B cell (primary cell): ENCODE results near the gene MT1B. TPM values are rescaled to one million over a fixed set of nuclear protein-coding genes. Genes with fewer than 3 reads are reported as not detected.

Source experiments
- ATAC-seq: fragments of 200-7000 bp; cut with Tn5 transposase; one replicate; pipeline ENCODE4 v1.10.0; 2021; ENCODE audit warnings: low read depth, mild to moderate bottlenecking, moderate number of reproducible peaks, moderate library complexity
- CTCF ChIA-PET: fragments of 350-600 bp; sonication (Branson Sonifier 250); formaldehyde crosslinking; loops from one replicate; lab custom pipeline; 2021; ENCODE audit warnings: antibody characterized with exemption, inconsistent platforms; lab: Charles Lee
- POLR2A ChIA-PET: fragments of 350-600 bp; sonication (Branson Sonifier 250); formaldehyde crosslinking; loops from one replicate; lab custom pipeline; 2021; ENCODE audit warnings: antibody characterized with exemption; lab: Charles Lee
- DNase-seq: peaks from one replicate; pipeline ENCODE4 v3.0.0; 2013
- H2AFZ ChIP-seq: 2 replicates; pipeline ENCODE4 v1.6.1; 2012; ENCODE audit warnings: mild to moderate bottlenecking, low read depth, low read length; ENCODE audit not compliant: insufficient read depth, poor library complexity, severe bottlenecking
- H3K27ac ChIP-seq, 2 donors: 1 replicate in 1 of 2; 2 replicates in 1 of 2; pipeline ENCODE4 v1.5.1; 2012 to 2013; ENCODE audit warnings: low read length in 2 of 2, mild to moderate bottlenecking in 2 of 2, moderate library complexity in 1 of 2
- H3K27me3 ChIP-seq, 4 experiments: fragments of 200-600 bp in 1 of 4; sonication (generic) in 1 of 4; replicated peaks in 1 of 4; 1 replicate in 2 of 4; 2 replicates in 2 of 4; pipeline versions ENCODE4 v1.6.1 to v1.7.0; 2013 to 2016; ENCODE audit warnings: low read length in 3 of 4, mild to moderate bottlenecking in 2 of 4, mixed read lengths in 1 of 4, moderate library complexity in 1 of 4; ENCODE audit not compliant: insufficient read depth in 4 of 4, control insufficient read depth in 3 of 4; ENCODE audit errors: control extremely low read depth in 1 of 4
- H3K36me3 ChIP-seq, 2 experiments: replicated peaks in 1 of 2; 1 replicate in 1 of 2; 2 replicates in 1 of 2; pipeline versions ENCODE4 v1.6.1 to v1.7.1; 2013; ENCODE audit warnings: low read length in 1 of 2; ENCODE audit not compliant: insufficient read depth in 2 of 2, control insufficient read depth in 1 of 2; ENCODE audit errors: control extremely low read depth in 1 of 2, extremely low read depth in 1 of 2
- H3K4me1 ChIP-seq, 2 donors: fragments of 200-600 bp in 1 of 2; sonication (generic) in 1 of 2; 1 replicate in 1 of 2; 2 replicates in 1 of 2; pipeline versions ENCODE4 v1.5.1 to v1.6.1; 2013 to 2017; ENCODE audit warnings: low read length in 2 of 2; ENCODE audit not compliant: control insufficient read depth in 2 of 2, insufficient read depth in 2 of 2
- H3K4me2 ChIP-seq: replicated peaks from 2 replicates; pipeline ENCODE3; 2012; ENCODE audit warnings: mild to moderate bottlenecking, low read depth, low read length; ENCODE audit not compliant: poor library complexity, severe bottlenecking
- H3K4me3 ChIP-seq, 5 experiments: fragments of 200-600 bp in 1 of 5; sonication (generic) in 1 of 5; 1 replicate in 3 of 5; 2 replicates in 2 of 5; pipeline versions ENCODE4 v1.5.1 to v1.7.0; 2011 to 2016; ENCODE audit warnings: low read length in 4 of 5, mild to moderate bottlenecking in 4 of 5, low read depth in 2 of 5, control low read depth in 1 of 5, moderate library complexity in 1 of 5; ENCODE audit not compliant: insufficient read depth in 1 of 5; ENCODE audit errors: control extremely low read depth in 1 of 5, extremely low read depth in 1 of 5
- H3K79me2 ChIP-seq: fragments of 200-600 bp; sonication (generic); one replicate; pipeline ENCODE4 v1.6.0; 2016; ENCODE audit warnings: low read length; ENCODE audit not compliant: control insufficient read depth, insufficient read depth
- H3K9ac ChIP-seq: fragments of 200-600 bp; sonication (generic); 2 replicates; pipeline ENCODE4 v1.6.1; 2017; ENCODE audit warnings: mild to moderate bottlenecking, low read length, moderate library complexity
- H3K9me3 ChIP-seq, 3 donors: one replicate each; pipeline versions ENCODE4 v1.6.1 to v1.7.1; 2013; ENCODE audit warnings: low read length in 2 of 3; ENCODE audit not compliant: control insufficient read depth in 2 of 3, insufficient read depth in 1 of 3; ENCODE audit errors: control extremely low read depth in 1 of 3
- H4K20me1 ChIP-seq: 2 replicates; pipeline ENCODE4 v1.6.0; 2012; ENCODE audit warnings: mild to moderate bottlenecking, low read length; ENCODE audit not compliant: insufficient read depth, control insufficient read depth, poor library complexity, severe bottlenecking
- H3K27ac Mint-ChIP-seq: one replicate; pipeline ENCODE4 v1.8.0; 2021; ENCODE audit warnings: mixed read lengths
- H3K27me3 Mint-ChIP-seq: one replicate; pipeline ENCODE4 v1.8.0; 2021; ENCODE audit warnings: mixed read lengths
- H3K4me1 Mint-ChIP-seq: one replicate; pipeline ENCODE4 v1.8.0; 2021; ENCODE audit warnings: mixed read lengths
- H3K4me3 Mint-ChIP-seq: one replicate; pipeline ENCODE4 v1.8.0; 2021; ENCODE audit warnings: mixed read lengths
- H3K9me3 Mint-ChIP-seq: one replicate; pipeline ENCODE4 v1.8.0; 2022; ENCODE audit warnings: mixed read lengths; ENCODE audit not compliant: insufficient read depth
- CTCF ChIP-seq: fragments of 200-600 bp; IDR thresholded peaks from one replicate; pipeline ENCODE4 v1.8.0; 2022; ENCODE audit warnings: antibody characterized with exemption, mild to moderate bottlenecking
- EZH2 ChIP-seq: IDR thresholded peaks from 2 replicates; pipeline ENCODE4 v1.6.1; 2012; ENCODE audit warnings: borderline replicate concordance, low read depth, mild to moderate bottlenecking, moderate library complexity, low read length; ENCODE audit not compliant: insufficient read depth, poor library complexity, severe bottlenecking
- WGBS: methylation state at CpG from one replicate; pipeline ENCODE4 v1.1.5; 2013; ENCODE audit warnings: missing lambda C conversion rate; ENCODE audit not compliant: insufficient coverage; 5-methylcytosine and 5-hydroxymethylcytosine counted together
- intact Hi-C: fragments of 100-400 bp; cut with micrococcal nuclease; formaldehyde crosslinking; loops from one replicate; pipeline ENCODE4 v1.10.0; 2022
- polyA plus RNA-seq: library from polyadenylated mRNA; depleted of rRNA; stranded (reverse); fragments of >200 nt; gene quantifications from 2 replicates; pipeline ENCODE4 v1.2.3, GENCODE V29; 2012
- total RNA-seq, 2 donors: library from RNA; stranded (reverse); fragments of 120-200 nt in 1 of 2; gene quantifications; 1 replicate in 1 of 2; 2 replicates in 1 of 2; pipeline versions ENCODE4 v1.2.3 to v1.2.4, GENCODE V29; 2013 to 2022

MT1B gene
- total and polyA plus RNA-seq, 2 donors (not counting 1 experiment from before 2014, with no cell fraction given): not detected

DNA sequence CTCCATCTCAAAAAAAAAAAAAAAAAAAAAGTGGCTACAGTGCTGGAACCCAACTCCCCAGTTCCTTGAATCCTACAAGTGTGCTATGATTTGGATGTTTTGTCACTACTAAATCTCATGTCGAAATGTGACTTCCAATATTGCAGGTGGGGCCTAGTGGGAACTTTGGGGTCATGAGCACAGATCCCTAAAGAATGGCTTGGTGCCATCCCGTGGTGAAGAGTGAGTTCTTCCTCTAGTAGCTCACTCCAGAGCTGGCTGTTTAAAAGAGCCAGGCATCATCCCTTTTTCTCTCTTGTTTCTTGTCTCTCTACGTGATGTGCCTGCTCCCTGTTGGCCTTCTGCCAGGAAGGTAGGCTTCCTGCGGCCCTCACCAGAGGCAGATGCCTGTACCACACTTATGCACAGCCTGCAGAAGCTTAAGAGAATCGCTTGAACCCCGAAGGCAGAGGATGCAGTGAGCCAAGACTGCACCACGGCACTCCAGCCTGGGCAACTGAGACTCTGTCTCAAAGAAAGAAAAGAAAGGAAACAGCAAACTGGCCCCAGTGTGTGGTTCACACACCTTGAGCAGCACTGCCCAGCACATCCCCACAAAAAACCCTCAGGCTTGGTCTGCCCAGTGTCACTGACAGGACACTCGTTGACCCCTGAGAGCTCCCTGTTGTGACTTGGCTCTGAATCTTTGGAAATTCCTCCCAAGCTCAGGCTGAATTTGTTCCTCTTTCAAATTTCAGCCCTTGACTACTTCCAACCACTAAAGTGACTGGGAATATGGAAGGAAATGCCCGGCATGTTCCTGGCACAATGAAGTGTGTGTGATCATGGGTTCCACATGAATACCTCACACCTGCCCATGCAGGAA lies 23.0 kb upstream of the MT1B start:
- Mint-ChIP-seq H3K9me3 (no peaks in the 10 kb centered on the region), H3K4me3 (no peak overlapping the region), H3K4me1 (peaks cover 36% of the 10 kb centered on the region), H3K27ac (no peak overlapping the region), H3K27me3 (peaks cover 54% of the 10 kb centered on the region)
- H3K27me3 ChIP-seq: peaks cover 0 to 57% (median 32%) of the 10 kb centered on the region in 4 experiments
- no peak overlapping the region for H2AFZ ChIP-seq
- intact Hi-C loops: no loop called here
- H3K4me2 ChIP-seq: no peak overlapping the region
- H4K20me1 ChIP-seq: no peaks in the 10 kb centered on the region
- H3K4me1 ChIP-seq: peaks cover 35 to 39% of the 10 kb centered on the region in 2 donors
- ATAC-seq (no peak), DNase-seq (no peak)
- no peaks in the 10 kb centered on the region for H3K9me3 ChIP-seq
- no peak overlapping the region for H3K4me3 ChIP-seq
- no peak for TF ChIP-seq CTCF
- TF ChIP-seq EZH2: no peak
- POLR2A ChIA-PET: interaction anchor here (0.6 kb wide), 1 partner anchor 10 kb away, joined by 3 read pairs; no protein-coding TSS in a partner anchor
- WGBS: 78% methylated on average over 7 of the region's 9 CpGs
- H3K9ac ChIP-seq: no peak overlapping the region
- CTCF ChIA-PET: interaction anchor here (2.2 kb wide), 1 partner anchor 28 kb away, joined by 15 read pairs; no protein-coding TSS in a partner anchor
- no peaks in the 10 kb centered on the region for H3K79me2 ChIP-seq
- H3K27ac ChIP-seq: no peak overlapping the region
- no peaks in the 10 kb centered on the region for H3K36me3 ChIP-seq

DNA sequence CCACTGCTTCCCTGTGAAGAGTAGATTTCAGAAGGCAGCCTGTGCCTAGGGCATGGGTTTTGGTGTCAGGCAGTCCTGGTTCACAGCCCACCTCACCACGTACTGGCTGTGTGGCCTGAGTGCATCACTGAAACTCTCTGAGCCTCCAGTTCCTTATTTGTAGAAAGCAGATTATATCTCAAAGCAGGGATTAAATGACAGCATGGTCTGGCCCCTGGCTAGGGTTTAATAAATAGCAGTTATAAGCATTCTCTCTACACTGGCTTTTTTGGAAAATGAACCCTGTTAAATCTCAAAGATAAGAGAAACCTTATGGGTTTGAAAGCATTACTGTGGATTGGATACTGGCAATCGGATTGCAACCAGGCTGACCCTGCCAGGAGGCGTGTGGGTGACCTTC lies 22.2 kb upstream of the MT1B start:
- no peak overlapping the region for H3K9ac ChIP-seq
- H3K79me2 ChIP-seq: no peaks in the 10 kb centered on the region
- no peak overlapping the region for H3K27ac Mint-ChIP-seq
- ATAC-seq (no peak), DNase-seq (no peak)
- peaks cover 33% of the 10 kb centered on the region for H3K4me1 Mint-ChIP-seq
- no peak overlapping the region for H3K4me3 Mint-ChIP-seq
- no peak overlapping the region for H2AFZ ChIP-seq
- H3K4me1 ChIP-seq: peaks cover 35 to 41% of the 10 kb centered on the region in 2 donors
- no peak overlapping the region for H3K27ac ChIP-seq
- peaks cover 57% of the 10 kb centered on the region for H3K27me3 Mint-ChIP-seq
- TF ChIP-seq EZH2 (no peak), CTCF (no peak)
- H3K36me3 ChIP-seq: no peaks in the 10 kb centered on the region
- intact Hi-C loops: no loop called here
- H3K9me3 ChIP-seq: peaks cover 0 to under 1% (median 0%) of the 10 kb centered on the region in 3 donors
- peaks cover 0 to 65% (median 36%) of the 10 kb centered on the region in 4 experiments for H3K27me3 ChIP-seq
- H3K9me3 Mint-ChIP-seq: no peaks in the 10 kb centered on the region
- ChIA-PET CTCF (interaction anchor here (1.3 to 2.2 kb wide), 4 partner anchors 14 to 28 kb away, joined by 4 to 15 read pairs (median 6); partner anchors contain the start of gene MT2A), POLR2A (no interaction called here)
- no peak overlapping the region for H3K4me2 ChIP-seq
- no peaks in the 10 kb centered on the region for H4K20me1 ChIP-seq
- H3K4me3 ChIP-seq: no peak overlapping the region
- WGBS: 91% methylated on average over 3 of the region's 3 CpGs
